Prostate gland (tissue), 2 donors: ENCODE measurements around the gene DUSP15. TPM values are rescaled to one million over a fixed set of nuclear protein-coding genes. Genes with fewer than 3 reads are reported as not detected.

Source experiments
- DNase-seq: peaks from one replicate; pipeline ENCODE4 v3.0.0-alpha.2; 2019; ENCODE audit warnings: low spot score
- H3K27ac ChIP-seq, 2 donors: fragments of 200-600 bp; sonication (generic); 2 replicates each; pipeline ENCODE4 v1.5.1; 2017 to 2019
- H3K27me3 ChIP-seq: fragments of 200-600 bp; sonication (generic); replicated peaks from 2 replicates; pipeline ENCODE4 v1.5.1; 2019; ENCODE audit not compliant: insufficient read depth
- H3K36me3 ChIP-seq, 2 donors: fragments of 200-600 bp; sonication (generic); 1 replicate in 1 of 2; 2 replicates in 1 of 2; pipeline versions ENCODE4 v1.5.1 to v1.8.1; 2017 to 2019
- H3K4me1 ChIP-seq: fragments of 200-600 bp; sonication (generic); replicated peaks from 2 replicates; pipeline ENCODE4 v1.5.1; 2019
- H3K4me3 ChIP-seq, 2 donors: fragments of 200-600 bp; sonication (generic); 2 replicates each; pipeline ENCODE4 v1.5.1; 2017 to 2019
- H3K9me3 ChIP-seq: fragments of 200-600 bp; sonication (generic); 2 replicates; pipeline ENCODE4 v1.5.1; 2017
- CTCF ChIP-seq, 4 experiments: fragments of 200-600 bp in 2 of 4; fragments of 450-650 bp in 2 of 4; sonication (generic) in 2 of 4; IDR thresholded peaks; 1 replicate in 3 of 4; 2 replicates in 1 of 4; pipeline ENCODE4 v1.5.1; 2016 to 2019; ENCODE audit warnings: antibody characterized with exemption in 4 of 4, mild to moderate bottlenecking in 2 of 4, moderate library complexity in 2 of 4
- POLR2A ChIP-seq: fragments of 450-650 bp; IDR thresholded peaks from one replicate; pipeline ENCODE4 v1.6.1; 2016; ENCODE audit warnings: antibody characterized with exemption, mild to moderate bottlenecking
- POLR2AphosphoS5 ChIP-seq: sonication (generic); formaldehyde crosslinking; IDR thresholded peaks from one replicate; pipeline ENCODE4 v1.6.1; 2017; ENCODE audit warnings: antibody characterized with exemption
- WGBS: methylation state at CpG from one replicate; pipeline ENCODE4 v1.1.5; 2018; 5-methylcytosine and 5-hydroxymethylcytosine counted together
- intact Hi-C: fragments of 100-400 bp; cut with DNase I; formaldehyde crosslinking; loops from one replicate; pipeline ENCODE4 v1.14.2; 2022
- total RNA-seq, 2 donors: library from RNA; depleted of rRNA; stranded (reverse); fragments of >200 nt; gene quantifications; one replicate each; pipeline ENCODE4 v1.1.0, GENCODE V29; 2016

Gene DUSP15
- total RNA-seq, 2 donors from 2014 or later, result 1.7 to 57.9 TPM

DNA sequence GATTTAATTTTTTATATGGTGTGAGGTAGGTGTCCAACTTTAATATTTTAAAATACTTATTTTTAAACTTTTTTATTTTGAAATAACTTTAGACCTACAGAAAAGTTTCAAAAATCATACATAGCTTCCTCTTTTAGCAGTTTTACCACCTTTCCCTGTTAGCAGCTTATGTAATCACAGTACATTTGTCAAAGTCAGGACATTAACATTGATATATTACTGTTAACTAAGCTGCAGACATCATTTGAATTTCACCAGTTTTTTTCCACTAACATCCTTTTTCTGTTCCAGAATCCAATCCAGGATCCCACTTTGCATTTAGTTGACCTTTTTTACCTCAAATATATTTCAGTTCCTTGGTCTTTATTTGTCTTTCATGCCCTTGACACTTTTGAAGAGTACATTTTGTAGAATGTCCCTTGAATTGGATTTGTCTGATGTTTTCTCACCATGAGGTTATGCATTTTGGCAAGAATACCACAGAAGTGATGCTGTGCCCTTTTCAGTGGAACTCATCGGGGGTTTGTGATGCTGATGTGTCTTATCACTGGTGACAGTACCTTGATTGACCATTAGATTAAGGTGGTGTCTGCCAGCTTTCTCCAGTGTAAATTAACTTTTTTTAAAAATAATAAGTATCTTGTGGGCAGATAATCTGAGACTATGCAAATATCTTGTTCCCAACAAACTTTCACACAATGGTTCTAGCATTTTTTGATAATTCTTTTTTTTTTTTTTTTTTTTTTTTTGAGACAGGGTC, 33.5 kb upstream of the DUSP15 start:
- no peaks in the 10 kb centered on the region for H3K4me1 ChIP-seq
- no peaks in the 10 kb centered on the region for H3K9me3 ChIP-seq
- no peaks in the 10 kb centered on the region for H3K27me3 ChIP-seq
- no peaks in the 10 kb centered on the region for H3K36me3 ChIP-seq
- WGBS, result 41% methylated on average over 1 of the region's 1 CpG
- DNase-seq, result no peak
- TF ChIP-seq POLR2A (no peak), CTCF (IDR thresholded peaks at IDR 0.05) (no peak)
- intact Hi-C loops, result no loop called here
- H3K27ac ChIP-seq, result no peak overlapping the region
- no peak overlapping the region for H3K4me3 ChIP-seq

DNA sequence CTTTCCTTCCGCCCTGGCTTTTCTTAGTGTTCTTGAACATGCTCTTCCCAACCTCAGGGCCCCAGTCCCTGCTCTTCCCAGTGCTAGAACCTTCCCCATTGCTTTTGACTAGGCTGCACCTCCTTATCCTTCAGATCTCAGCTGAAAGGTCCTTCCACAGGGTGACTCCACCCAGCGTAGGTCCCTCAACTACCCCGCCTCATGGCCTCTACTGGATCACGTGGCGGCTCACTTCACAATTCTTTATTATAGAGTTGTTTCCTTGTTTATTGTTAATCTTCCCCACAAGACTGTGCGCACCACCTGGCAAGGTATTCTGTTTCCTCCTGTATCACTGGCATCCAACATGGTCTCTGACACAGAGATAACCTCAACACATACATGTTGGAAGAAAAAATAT, 31.3 kb upstream of the DUSP15 start:
- Histone ChIP-seq H3K4me3 (no peak overlapping the region), H3K27me3 (no peaks in the 10 kb centered on the region), H3K27ac (no peak overlapping the region), H3K4me1 (no peaks in the 10 kb centered on the region), H3K36me3 (no peaks in the 10 kb centered on the region), H3K9me3 (no peaks in the 10 kb centered on the region)
- DNase-seq, result no peak
- TF ChIP-seq POLR2AphosphoS5 (no peak), POLR2A (no peak), CTCF (IDR thresholded peaks at IDR 0.05) (no peak)
- 87% methylated on average over 6 of the region's 6 CpGs for WGBS
- intact Hi-C loops, result no loop called here

- no peak for DNase-seq
- H3K36me3 ChIP-seq, result no peaks in the 10 kb centered on the region
- H3K9me3 ChIP-seq, result no peaks in the 10 kb centered on the region
- H3K27ac ChIP-seq, result no peak overlapping the region
- TF ChIP-seq POLR2AphosphoS5 (no peak), POLR2A (no peak), CTCF (IDR thresholded peaks at IDR 0.05) (no peak)
- 88% methylated on average over 9 of the region's 9 CpGs for WGBS
- no peaks in the 10 kb centered on the region for H3K27me3 ChIP-seq
- H3K4me1 ChIP-seq, result no peaks in the 10 kb centered on the region
- H3K4me3 ChIP-seq, result no peak overlapping the region
- intact Hi-C loops, result no loop called here
Observed at GRCh38 chr20:31897541-31897940, 27.2 kb upstream of the DUSP15 start.

- intact Hi-C loops, result no loop called here
- no peak overlapping the region for H3K4me3 ChIP-seq
- no peaks in the 10 kb centered on the region for H3K27me3 ChIP-seq
- no peaks in the 10 kb centered on the region for H3K4me1 ChIP-seq
- no peaks in the 10 kb centered on the region for H3K36me3 ChIP-seq
- DNase-seq, result no peak
- H3K27ac ChIP-seq, result peak overlapping the region in 1 of 2 donors; percentile 46
- TF ChIP-seq POLR2A (no peak), CTCF (IDR thresholded peaks at IDR 0.05) (no peak), POLR2AphosphoS5 (no peak)
- 95% methylated on average over 9 of the region's 9 CpGs for WGBS
- no peaks in the 10 kb centered on the region for H3K9me3 ChIP-seq
Observed at GRCh38 chr20:31896049-31896448, 25.7 kb upstream of the DUSP15 start.

DNA sequence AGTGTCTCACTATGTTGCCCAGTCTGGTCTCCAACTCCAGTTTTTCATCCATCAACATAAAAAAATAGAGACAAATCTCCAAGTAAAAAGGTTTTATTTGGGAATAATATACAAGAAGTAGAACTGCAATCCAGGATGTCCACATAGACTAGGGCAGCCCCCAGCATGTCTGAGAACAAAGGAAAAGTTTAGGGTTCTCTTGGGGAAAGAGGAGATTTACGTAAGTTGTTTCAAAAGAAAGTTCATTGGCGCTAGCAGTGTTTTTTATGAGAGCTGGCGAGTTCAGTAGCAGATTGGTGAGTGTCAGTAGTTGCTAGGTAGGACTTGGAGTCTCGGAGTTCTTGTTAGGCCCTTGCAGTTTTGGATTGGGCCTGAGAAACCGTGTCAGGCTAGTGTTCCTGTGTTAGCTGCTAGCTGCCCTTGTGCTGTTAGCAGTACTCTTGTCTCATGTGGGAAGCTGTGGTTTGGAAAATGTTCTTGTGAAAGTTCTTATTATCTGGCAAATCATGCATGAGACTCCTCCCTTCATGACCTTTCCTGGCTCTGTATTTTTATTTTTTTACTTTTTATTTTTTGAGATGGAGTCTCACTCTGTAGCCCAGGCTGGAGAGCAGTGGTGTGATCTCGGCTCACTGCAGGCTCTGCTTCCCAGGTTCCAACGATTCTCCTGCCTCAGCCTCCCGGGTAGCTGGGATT, 24.8 kb upstream of the DUSP15 start:
- Histone ChIP-seq H3K27ac (peak overlapping the region; percentile 13 to 46), H3K36me3 (no peaks in the 10 kb centered on the region), H3K4me3 (no peak overlapping the region), H3K27me3 (no peaks in the 10 kb centered on the region), H3K4me1 (no peaks in the 10 kb centered on the region), H3K9me3 (no peaks in the 10 kb centered on the region)
- WGBS, result 32% methylated on average over 8 of the region's 8 CpGs
- intact Hi-C loops, result no loop called here
- DNase-seq, result peak; percentile 63
- TF ChIP-seq CTCF (IDR thresholded peaks at IDR 0.05), result no peak
- peak; percentile 64 for TF ChIP-seq POLR2AphosphoS5
